IMR-90 (cell line): ENCODE data around the gene PGC. TPM values are rescaled to one million over a fixed set of nuclear protein-coding genes. Genes with fewer than 3 reads are reported as not detected.

Experiments
- ATAC-seq: fragments of 200-7000 bp; cut with Tn5 transposase; 2 replicates; pipeline ENCODE4 v1.9.1; 2020; ENCODE audit warnings: low read depth, mild to moderate bottlenecking, moderate library complexity
- BruUV-seq: library from RNA; stranded (reverse); fragments of 400-500 nt; replicated peaks from 2 replicates; lab custom pipeline; 2021; lab: Mats Ljungman, UMichigan
- CTCF ChIA-PET: fragments of 300-600 bp; formaldehyde crosslinking; extraction: SDS; loops from one replicate; lab custom pipeline; 2021; ENCODE audit warnings: antibody characterized with exemption; lab: Yijun Ruan, JAX
- POLR2A ChIA-PET: fragments of 300-600 bp; sonication (Branson Sonifier 250); formaldehyde crosslinking; loops from one replicate; lab custom pipeline; 2022; ENCODE audit warnings: antibody characterized with exemption; ENCODE audit not compliant: unreplicated experiment; lab: Charles Lee
- DNase-seq: peaks from one replicate; pipeline ENCODE4 v3.0.0; 2013
- H2AFZ ChIP-seq: replicated peaks from 2 replicates; pipeline ENCODE3; 2013; ENCODE audit warnings: low read length, mild to moderate bottlenecking; ENCODE audit not compliant: poor library complexity
- H2AK5ac ChIP-seq: 2 replicates; pipeline ENCODE4 v1.6.1; 2013; ENCODE audit warnings: low read depth, low read length, inconsistent platforms
- H2AK9ac ChIP-seq: replicated peaks from 2 replicates; pipeline ENCODE3; 2013; ENCODE audit warnings: mild to moderate bottlenecking, low read depth, low read length, moderate library complexity; ENCODE audit not compliant: poor library complexity
- H2BK120ac ChIP-seq: 2 replicates; pipeline ENCODE4 v1.6.1; 2013; ENCODE audit warnings: low read depth, low read length, inconsistent platforms
- H2BK15ac ChIP-seq: 3 replicates; pipeline ENCODE4 v1.6.1; 2013; ENCODE audit warnings: low read depth, low read length, inconsistent platforms
- H2BK20ac ChIP-seq: 2 replicates; pipeline ENCODE4 v1.6.1; 2013; ENCODE audit warnings: low read depth, mild to moderate bottlenecking, inconsistent platforms, low read length, moderate library complexity
- H2BK5ac ChIP-seq: 2 replicates; pipeline ENCODE4 v1.6.1; 2013; ENCODE audit warnings: mild to moderate bottlenecking, low read depth, low read length, inconsistent platforms; ENCODE audit not compliant: poor library complexity, severe bottlenecking
- H3K14ac ChIP-seq: replicated peaks from 2 replicates; pipeline ENCODE4 v1.6.1; 2013; ENCODE audit warnings: low read depth, low read length, inconsistent platforms
- H3K18ac ChIP-seq: 2 replicates; pipeline ENCODE4 v1.6.1; 2013; ENCODE audit warnings: low read depth, low read length, control low read depth
- H3K23ac ChIP-seq: 2 replicates; pipeline ENCODE4 v1.6.1; 2013; ENCODE audit warnings: low read depth, low read length, inconsistent platforms
- H3K27ac ChIP-seq: 2 replicates; pipeline ENCODE4 v1.5.1; 2013; ENCODE audit warnings: mild to moderate bottlenecking, control low read depth, low read length; ENCODE audit not compliant: insufficient read depth
- H3K27me3 ChIP-seq: 2 replicates; pipeline ENCODE4 v1.6.1; 2013; ENCODE audit warnings: low read length; ENCODE audit not compliant: control insufficient read depth, insufficient read depth
- H3K36me3 ChIP-seq: 2 replicates; pipeline ENCODE4 v1.6.1; 2013; ENCODE audit warnings: low read length, mixed read lengths; ENCODE audit not compliant: control insufficient read depth, insufficient read depth
- H3K4ac ChIP-seq: 2 replicates; pipeline ENCODE4 v1.6.1; 2013; ENCODE audit warnings: low read depth, low read length, inconsistent platforms
- H3K4me1 ChIP-seq: 2 replicates; pipeline ENCODE4 v1.6.1; 2013; ENCODE audit warnings: low read length, mixed read lengths; ENCODE audit not compliant: control insufficient read depth, insufficient read depth
- H3K4me2 ChIP-seq: 2 replicates; pipeline ENCODE4 v1.6.1; 2013; ENCODE audit warnings: low read depth, mild to moderate bottlenecking, control low read depth, low read length, moderate library complexity
- H3K4me3 ChIP-seq: 2 replicates; pipeline ENCODE4 v1.5.1; 2013; ENCODE audit warnings: low read depth, mild to moderate bottlenecking, control low read depth, low read length, moderate library complexity; ENCODE audit not compliant: insufficient read depth
- H3K56ac ChIP-seq: 2 replicates; pipeline ENCODE4 v1.6.1; 2013; ENCODE audit warnings: low read length, inconsistent platforms; ENCODE audit not compliant: insufficient read depth; ENCODE audit errors: extremely low read depth
- H3K79me1 ChIP-seq, 2 experiments: 2 replicates each; pipeline ENCODE4 v1.6.1; 2013; ENCODE audit warnings: low read length in 2 of 2, inconsistent platforms in 1 of 2, low read depth in 1 of 2
- H3K9ac ChIP-seq: 2 replicates; pipeline ENCODE4 v1.6.1; 2013; ENCODE audit warnings: low read depth, low read length, control low read depth
- H3K9me1 ChIP-seq: 2 replicates; pipeline ENCODE4 v1.6.1; 2013; ENCODE audit warnings: low read length, inconsistent platforms; ENCODE audit not compliant: insufficient read depth
- H3K9me3 ChIP-seq: 2 replicates; pipeline ENCODE4 v1.6.1; 2013; ENCODE audit warnings: low read length; ENCODE audit not compliant: control insufficient read depth, insufficient read depth
- H4K20me1 ChIP-seq: 2 replicates; pipeline ENCODE4 v1.6.1; 2013; ENCODE audit warnings: low read length, inconsistent platforms; ENCODE audit not compliant: insufficient read depth
- H4K5ac ChIP-seq: 2 replicates; pipeline ENCODE4 v1.6.1; 2013; ENCODE audit warnings: mild to moderate bottlenecking, low read depth, low read length, control low read depth
- H4K8ac ChIP-seq, 2 experiments: 2 replicates each; pipeline ENCODE4 v1.6.1; 2013; ENCODE audit warnings: low read depth in 2 of 2, low read length in 2 of 2, control low read depth in 1 of 2, inconsistent platforms in 1 of 2
- H4K91ac ChIP-seq: 2 replicates; pipeline ENCODE4 v1.6.1; 2013; ENCODE audit warnings: low read depth, low read length, inconsistent platforms; ENCODE audit not compliant: insufficient read depth
- BHLHE40 ChIP-seq: fragments of 150-350 bp; IDR thresholded peaks from 2 replicates; pipeline ENCODE4 v1.6.1; 2016; ENCODE audit warnings: mild to moderate bottlenecking, low read depth, low read length
- CHD1 ChIP-seq: IDR thresholded peaks from 2 replicates; pipeline ENCODE4 v1.6.1; 2012; ENCODE audit warnings: low read depth, low read length, improper control_type of control experiment
- CTCF ChIP-seq: conservative IDR thresholded peaks from 2 replicates; pipeline ENCODE4 v1.5.1; 2012; ENCODE audit warnings: mild to moderate bottlenecking, low read depth, low read length, improper control_type of control experiment
- ELK1 ChIP-seq: fragments of 150-350 bp; IDR thresholded peaks from 2 replicates; pipeline ENCODE4 v1.6.1; 2016; ENCODE audit warnings: low read depth, mild to moderate bottlenecking, low read length, moderate library complexity, borderline replicate concordance
- FOS ChIP-seq: fragments of 150-350 bp; IDR thresholded peaks from 2 replicates; pipeline ENCODE4 v1.6.1; 2016; ENCODE audit warnings: low read depth, low read length
- MAFK ChIP-seq: IDR thresholded peaks from 2 replicates; pipeline ENCODE4 v1.6.1; 2012; ENCODE audit warnings: low read depth, low read length, improper control_type of control experiment
- MAZ ChIP-seq: IDR thresholded peaks from 2 replicates; pipeline ENCODE4 v1.6.1; 2012; ENCODE audit warnings: low read depth, mild to moderate bottlenecking, low read length, improper control_type of control experiment, moderate library complexity, borderline replicate concordance
- MXI1 ChIP-seq: IDR thresholded peaks from 2 replicates; pipeline ENCODE4 v1.6.1; 2012; ENCODE audit warnings: low read depth, mild to moderate bottlenecking, low read length, moderate library complexity, borderline replicate concordance
- NFE2L2 ChIP-seq: fragments of 150-350 bp; IDR thresholded peaks from 2 replicates; pipeline ENCODE4 v1.6.1; 2016; ENCODE audit warnings: low read depth, mild to moderate bottlenecking, low read length
- POLR2A ChIP-seq: IDR thresholded peaks from 2 replicates; pipeline ENCODE4 v1.6.1; 2012; ENCODE audit warnings: mild to moderate bottlenecking, low read depth, low read length
- RAD21 ChIP-seq: IDR thresholded peaks from 2 replicates; pipeline ENCODE4 v1.6.1; 2012; ENCODE audit warnings: low read length, improper control_type of control experiment
- RCOR1 ChIP-seq: IDR thresholded peaks from 2 replicates; pipeline ENCODE4 v1.6.1; 2012; ENCODE audit warnings: mild to moderate bottlenecking, low read length, improper control_type of control experiment; ENCODE audit not compliant: insufficient replicate concordance
- RFX5 ChIP-seq: IDR thresholded peaks from 2 replicates; pipeline ENCODE4 v1.8.0; 2012; ENCODE audit warnings: low read depth, mild to moderate bottlenecking, low read length, moderate library complexity
- SMC3 ChIP-seq: fragments of 150-350 bp; IDR thresholded peaks from 2 replicates; pipeline ENCODE4 v1.6.1; 2016; ENCODE audit warnings: low read depth, mild to moderate bottlenecking, antibody characterized with exemption, low read length, moderate library complexity
- USF2 ChIP-seq: fragments of 150-350 bp; IDR thresholded peaks from 2 replicates; pipeline ENCODE4 v1.6.1; 2017; ENCODE audit warnings: mild to moderate bottlenecking, antibody characterized with exemption, low read length, low read depth
- WGBS, 2 experiments: methylation state at CpG; one replicate each; pipeline versions ENCODE4 v1.1.5 to v1.1.7; 2013; ENCODE audit warnings: missing lambda C conversion rate in 2 of 2; ENCODE audit not compliant: insufficient read length in 1 of 2; ENCODE audit errors: extremely low coverage in 2 of 2; 5-methylcytosine and 5-hydroxymethylcytosine counted together
- dilution Hi-C: fragments of 300-500 bp; cut with HindIII; formaldehyde crosslinking; loops from one replicate; pipeline ENCODE4 v1.14.3; 2018; ENCODE audit warnings: low sequenced_read_pairs; ENCODE audit not compliant: unreplicated experiment
- in situ Hi-C: fragments of 300-500 bp; cut with MboI; formaldehyde crosslinking; loops from 3 replicates; pipeline ENCODE4 v1.14.3; 2019; ENCODE audit warnings: low sequenced_read_pairs, inconsistent platforms, mixed read lengths
- intact Hi-C: fragments of 100-400 bp; cut with micrococcal nuclease; formaldehyde crosslinking; loops from 2 replicates; pipeline ENCODE4 v1.10.0; 2022
- polyA plus RNA-seq, 3 experiments: library from polyadenylated mRNA; depleted of rRNA; stranded (reverse); fragments of >200 nt; gene quantifications; 2 replicates each; pipeline ENCODE4 v1.2.3, GENCODE V29; 2012; ENCODE audit warnings: low replicate concordance in 1 of 3
- total RNA-seq: library from RNA; depleted of rRNA; stranded (reverse); fragments of >200 nt; gene quantifications from 2 replicates; pipeline ENCODE4 v1.2.3, GENCODE V29; 2012

Gene PGC
- total and polyA plus RNA-seq, 2 of the 4 experiments (the other 2 are of a cell fraction), result not detected

- no peak overlapping the region for H2BK20ac ChIP-seq
- intact Hi-C loops (no loop called here), in situ Hi-C loops (no loop called here), dilution Hi-C loops (no loop called here)
- 56% methylated on average over 3 of the region's 13 CpGs; no CpG with 5 or more reads in 1 of the 2 experiments for WGBS, 2 experiments
- no peak overlapping the region for H4K8ac ChIP-seq
- H4K5ac ChIP-seq, result no peak overlapping the region
- ChIA-PET CTCF (no interaction called here), POLR2A (no interaction called here)
- H3K4me1 ChIP-seq, result peaks cover 3% of the 10 kb centered on the region; the same call in 1 of the 2 replicates
- H3K9me1 ChIP-seq, result no peaks in the 10 kb centered on the region; the same call in 1 of the 2 replicates
- peaks cover 29% of the 10 kb centered on the region for H3K27me3 ChIP-seq
- DNase-seq (no peak), ATAC-seq (no peak)
- peak overlapping the region; percentile 78 for H2AK9ac ChIP-seq
- no peak overlapping the region for H3K9ac ChIP-seq
- no peak overlapping the region for H2BK15ac ChIP-seq
- H4K91ac ChIP-seq, result no peak overlapping the region
- no peaks in the 10 kb centered on the region for H4K20me1 ChIP-seq
- H2BK120ac ChIP-seq, result no peak overlapping the region
- no peak overlapping the region for H2BK5ac ChIP-seq
- H3K4me2 ChIP-seq, result no peak overlapping the region
- H3K23ac ChIP-seq, result no peak overlapping the region
- no peak overlapping the region for H3K14ac ChIP-seq
- no peak overlapping the region for H3K4me3 ChIP-seq
- H3K27ac ChIP-seq, result no peak overlapping the region
- H3K4ac ChIP-seq, result no peak overlapping the region
- no peak for TF ChIP-seq NFE2L2
- no peak for TF ChIP-seq MAFK
- no peak for TF ChIP-seq RAD21
- TF ChIP-seq BHLHE40, result no peak
- TF ChIP-seq RCOR1, result no peak
- TF ChIP-seq USF2, result no peak
- no peak for TF ChIP-seq FOS
- no peak for TF ChIP-seq POLR2A
- no peak for TF ChIP-seq ELK1
- no peak for TF ChIP-seq RFX5
- no peak for TF ChIP-seq SMC3
- no peak for TF ChIP-seq MAZ
- no peak for TF ChIP-seq MXI1
- TF ChIP-seq CTCF, result no peak
- no peak for TF ChIP-seq CHD1
- H3K18ac ChIP-seq, result no peak overlapping the region
- no peak overlapping the region for H2AFZ ChIP-seq
- no peaks in the 10 kb centered on the region for H3K36me3 ChIP-seq
- H2AK5ac ChIP-seq, result no peak overlapping the region
- H3K79me1 ChIP-seq, result no peaks in the 10 kb centered on the region
- H3K56ac ChIP-seq, result no peak overlapping the region
- no peaks in the 10 kb centered on the region for H3K9me3 ChIP-seq
- BruUV-seq, result no TSS peak
Measured at GRCh38 chr6:41759106-41759904, 12.1 kb upstream of the PGC start.
